Breast epithelium (tissue), 3 donors: ENCODE data around the gene EGFLAM.

Experiments used
- POLR2A ChIP-seq: fragments of 450-650 bp; IDR thresholded peaks from one replicate; pipeline ENCODE4 v1.6.1; 2016; ENCODE audit warnings: antibody characterized with exemption, mild to moderate bottlenecking, moderate library complexity
- TF ChIP-seq, protein P1 (sequence below), 3 donors: fragments of 450-650 bp; IDR thresholded peaks; one replicate each; pipeline ENCODE4 v1.5.1; 2016 to 2017; ENCODE audit warnings: antibody characterized with exemption in 3 of 3, mild to moderate bottlenecking in 3 of 3, moderate library complexity in 3 of 3

DNA sequence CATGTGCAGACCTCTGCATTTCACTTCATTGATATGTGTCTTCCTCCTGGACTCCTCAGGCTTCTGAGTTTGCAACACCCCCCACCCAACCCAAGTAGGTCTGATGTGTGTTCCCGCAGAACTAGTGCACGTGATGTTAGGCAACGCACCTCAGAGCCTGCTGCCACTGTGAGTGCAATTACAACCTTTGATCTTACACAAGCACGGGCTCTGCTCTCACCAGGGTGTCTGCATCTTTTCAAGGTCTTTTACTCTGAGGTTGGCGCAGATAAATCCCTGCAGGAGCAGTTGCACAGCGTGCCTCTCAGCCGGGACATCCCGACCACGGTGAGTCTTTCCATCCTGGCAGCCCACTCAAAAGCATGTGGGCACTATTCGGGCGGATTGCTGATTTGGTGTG is 80.1 kb downstream of the EGFLAM start:
- TF ChIP-seq, protein P1, sequence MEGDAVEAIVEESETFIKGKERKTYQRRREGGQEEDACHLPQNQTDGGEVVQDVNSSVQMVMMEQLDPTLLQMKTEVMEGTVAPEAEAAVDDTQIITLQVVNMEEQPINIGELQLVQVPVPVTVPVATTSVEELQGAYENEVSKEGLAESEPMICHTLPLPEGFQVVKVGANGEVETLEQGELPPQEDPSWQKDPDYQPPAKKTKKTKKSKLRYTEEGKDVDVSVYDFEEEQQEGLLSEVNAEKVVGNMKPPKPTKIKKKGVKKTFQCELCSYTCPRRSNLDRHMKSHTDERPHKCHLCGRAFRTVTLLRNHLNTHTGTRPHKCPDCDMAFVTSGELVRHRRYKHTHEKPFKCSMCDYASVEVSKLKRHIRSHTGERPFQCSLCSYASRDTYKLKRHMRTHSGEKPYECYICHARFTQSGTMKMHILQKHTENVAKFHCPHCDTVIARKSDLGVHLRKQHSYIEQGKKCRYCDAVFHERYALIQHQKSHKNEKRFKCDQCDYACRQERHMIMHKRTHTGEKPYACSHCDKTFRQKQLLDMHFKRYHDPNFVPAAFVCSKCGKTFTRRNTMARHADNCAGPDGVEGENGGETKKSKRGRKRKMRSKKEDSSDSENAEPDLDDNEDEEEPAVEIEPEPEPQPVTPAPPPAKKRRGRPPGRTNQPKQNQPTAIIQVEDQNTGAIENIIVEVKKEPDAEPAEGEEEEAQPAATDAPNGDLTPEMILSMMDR (IDR thresholded peaks at IDR 0.05): no peak
- TF ChIP-seq POLR2A: no peak
